Measurements from ENCODE around the gene SAXO2. TPM values are rescaled to one million over a fixed set of nuclear protein-coding genes. Genes with fewer than 3 reads are reported as not detected.
"Not testable (repeated sequence)": the region's sequence is repeated elsewhere in the genome, so short reads cannot be mapped to it uniquely, and the experiment has no call there.

SAXO2 gene
- total and polyA plus RNA-seq, 12 donors: 0.25 to 4.5 (median 2.7) TPM

- Histone ChIP-seq H3K9me3 (peaks cover 0 to 10% (median 0%) of the 10 kb centered on the region in 11 donors), H3K27me3 (no peaks in the 10 kb centered on the region), H3K4me3 (no peak overlapping the region), H3K4me1 (peaks cover 0 to 9% (median 0%) of the 10 kb centered on the region in 9 donors), H3K27ac (no peak overlapping the region), H3K36me3 (no peaks in the 10 kb centered on the region)
- DNase-seq (no peak), ATAC-seq (no peak)
- intact Hi-C loops (cut with DNase I): no loop called here
- TF ChIP-seq CTCF (IDR thresholded peaks at IDR 0.05): no peak
- 89 to 92% methylated on average over 7 of the region's 7 CpGs for WGBS, 2 donors
These were observed 43.0 kb downstream of the SAXO2 start for GRCh38 chr15:82305621-82306048.

GRCh38 chr15:82306791-82307713 lies 44.4 kb downstream of the SAXO2 start:
- Histone ChIP-seq H3K27me3 (no peaks in the 10 kb centered on the region), H3K9me3 (peaks cover 0 to 12% (median 0%) of the 10 kb centered on the region in 11 donors), H3K36me3 (no peaks in the 10 kb centered on the region), H3K4me3 (no peak overlapping the region), H3K4me1 (no peaks in the 10 kb centered on the region), H3K27ac (no peak overlapping the region)
- DNase-seq (no peak), ATAC-seq (no peak)
- TF ChIP-seq CTCF (IDR thresholded peaks at IDR 0.05): no peak
- WGBS, 2 donors: 87 to 89% methylated on average over 16 of the region's 16 CpGs
- intact Hi-C loops (cut with DNase I): no loop called here

- Histone ChIP-seq H3K27me3 (no peaks in the 10 kb centered on the region), H3K4me3 (no peak overlapping the region), H3K4me1 (no peaks in the 10 kb centered on the region), H3K27ac (no peak overlapping the region), H3K9me3 (peaks cover 0 to 12% (median 0%) of the 10 kb centered on the region in 11 donors), H3K36me3 (no peaks in the 10 kb centered on the region)
- intact Hi-C loops (cut with DNase I): no loop called here
- TF ChIP-seq CTCF (IDR thresholded peaks at IDR 0.05): no peak
- DNase-seq: no peak
- WGBS, 2 donors: 86 to 94% methylated on average over 5 to 8 of the region's 8 CpGs
- no peak for ATAC-seq
These were observed 45.1 kb downstream of the SAXO2 start for GRCh38 chr15:82307714-82308081.

GRCh38 chr15:82309802-82310201 lies 47.2 kb downstream of the SAXO2 start:
- Histone ChIP-seq H3K27ac (no peak overlapping the region), H3K4me1 (no peaks in the 10 kb centered on the region), H3K4me3 (no peak overlapping the region), H3K9me3 (peaks cover 0 to 12% (median 0%) of the 10 kb centered on the region in 11 donors), H3K36me3 (no peaks in the 10 kb centered on the region), H3K27me3 (no peaks in the 10 kb centered on the region)
- intact Hi-C loops (cut with DNase I): no loop called here
- DNase-seq (no peak), ATAC-seq (no peak)
- TF ChIP-seq CTCF (IDR thresholded peaks at IDR 0.05): no peak
- WGBS, 2 donors: 88 to 90% methylated on average over 2 of the region's 2 CpGs

- H3K9me3 ChIP-seq: peaks cover 0 to 12% (median 0%) of the 10 kb centered on the region in 11 donors
- H3K36me3 ChIP-seq; H3K4me1 ChIP-seq; H3K27me3 ChIP-seq; intact Hi-C loops (cut with DNase I); DNase-seq; H3K27ac ChIP-seq; H3K4me3 ChIP-seq; ATAC-seq: not testable (repeated sequence)
- WGBS, 2 donors: 83 to 90% methylated on average over 3 to 4 of the region's 5 CpGs
These were observed 48.7 kb downstream of the SAXO2 start for GRCh38 chr15:82311321-82311720.
